Vagina (tissue), 2 donors: ENCODE results near the gene FZR1.

Source experiments
- POLR2A ChIP-seq, 2 donors: fragments of 450-650 bp; IDR thresholded peaks; one replicate each; pipeline ENCODE4 v1.6.1; 2017; ENCODE audit warnings: antibody characterized with exemption in 2 of 2, mild to moderate bottlenecking in 2 of 2, moderate library complexity in 2 of 2
- POLR2AphosphoS5 ChIP-seq, 2 donors: sonication (generic); formaldehyde crosslinking; IDR thresholded peaks; one replicate each; pipeline ENCODE4 v1.9.0; 2017; ENCODE audit warnings: antibody characterized with exemption in 2 of 2, mild to moderate bottlenecking in 2 of 2, low read depth in 1 of 2; ENCODE audit not compliant: insufficient read depth in 1 of 2
- TF ChIP-seq, protein P1 (sequence below), 3 experiments: fragments of 450-650 bp in 2 of 3; fragments of 200-600 bp in 1 of 3; sonication (generic) in 1 of 3; IDR thresholded peaks; one replicate each; pipeline ENCODE4 v1.5.1; 2017 to 2019; ENCODE audit warnings: antibody characterized with exemption in 3 of 3, mild to moderate bottlenecking in 2 of 3, moderate library complexity in 2 of 3

- TF ChIP-seq POLR2A (IDR thresholded peaks at IDR 0.05) (no peak), POLR2AphosphoS5 (IDR thresholded peaks at IDR 0.05; ENCODE audit: insufficient read depth in 1 of 2, low read depth in 1 of 2) (no peak)
- TF ChIP-seq, protein P1, sequence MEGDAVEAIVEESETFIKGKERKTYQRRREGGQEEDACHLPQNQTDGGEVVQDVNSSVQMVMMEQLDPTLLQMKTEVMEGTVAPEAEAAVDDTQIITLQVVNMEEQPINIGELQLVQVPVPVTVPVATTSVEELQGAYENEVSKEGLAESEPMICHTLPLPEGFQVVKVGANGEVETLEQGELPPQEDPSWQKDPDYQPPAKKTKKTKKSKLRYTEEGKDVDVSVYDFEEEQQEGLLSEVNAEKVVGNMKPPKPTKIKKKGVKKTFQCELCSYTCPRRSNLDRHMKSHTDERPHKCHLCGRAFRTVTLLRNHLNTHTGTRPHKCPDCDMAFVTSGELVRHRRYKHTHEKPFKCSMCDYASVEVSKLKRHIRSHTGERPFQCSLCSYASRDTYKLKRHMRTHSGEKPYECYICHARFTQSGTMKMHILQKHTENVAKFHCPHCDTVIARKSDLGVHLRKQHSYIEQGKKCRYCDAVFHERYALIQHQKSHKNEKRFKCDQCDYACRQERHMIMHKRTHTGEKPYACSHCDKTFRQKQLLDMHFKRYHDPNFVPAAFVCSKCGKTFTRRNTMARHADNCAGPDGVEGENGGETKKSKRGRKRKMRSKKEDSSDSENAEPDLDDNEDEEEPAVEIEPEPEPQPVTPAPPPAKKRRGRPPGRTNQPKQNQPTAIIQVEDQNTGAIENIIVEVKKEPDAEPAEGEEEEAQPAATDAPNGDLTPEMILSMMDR (IDR thresholded peaks at IDR 0.05) = no peak
Observed at GRCh38 chr19:3534375-3535234, 28.5 kb downstream of the FZR1 start.
